Gastroesophageal sphincter (tissue), 4 donors: Measurements from ENCODE around the gene PCSK5. TPM values are rescaled to one million over a fixed set of nuclear protein-coding genes. Genes with fewer than 3 reads are reported as not detected.

Experiments used
- ATAC-seq: fragments of 150-250 bp; one replicate; pipeline ENCODE4 v1.9.1; 2016; ENCODE audit warnings: mild to moderate bottlenecking, moderate library complexity
- H3K27ac ChIP-seq, 4 donors: fragments of 200-600 bp; sonication (generic) in 3 of 4; 1 replicate in 3 of 4; 2 replicates in 1 of 4; pipeline ENCODE4 v1.5.1; 2016 to 2019
- H3K27me3 ChIP-seq: fragments of 200-600 bp; sonication (generic); one replicate; pipeline ENCODE4 v1.5.1; 2019
- H3K36me3 ChIP-seq, 2 donors: fragments of 200-600 bp; sonication (generic); one replicate each; pipeline ENCODE4 v1.5.1; 2019; ENCODE audit warnings: control low read depth in 1 of 2
- H3K4me1 ChIP-seq, 3 donors: fragments of 200-600 bp; sonication (generic); 1 replicate in 2 of 3; 2 replicates in 1 of 3; pipeline ENCODE4 v1.5.1; 2016 to 2019; ENCODE audit warnings: control low read depth in 2 of 3
- H3K4me3 ChIP-seq, 2 donors: fragments of 200-600 bp; sonication (generic); one replicate each; pipeline ENCODE4 v1.5.1; 2019; ENCODE audit warnings: mild to moderate bottlenecking in 1 of 2, moderate library complexity in 1 of 2
- H3K9me3 ChIP-seq, 3 donors: fragments of 200-600 bp; sonication (generic); one replicate each; pipeline ENCODE4 v1.5.1; 2017 to 2019; ENCODE audit warnings: control low read depth in 2 of 3
- CTCF ChIP-seq, 4 experiments: fragments of 200-600 bp in 2 of 4; fragments of 450-650 bp in 2 of 4; sonication (generic) in 1 of 4; IDR thresholded peaks; one replicate each; pipeline ENCODE4 v1.5.1; 2017 to 2019; ENCODE audit warnings: antibody characterized with exemption in 4 of 4, mild to moderate bottlenecking in 2 of 4, moderate library complexity in 2 of 4
- EP300 ChIP-seq: sonication (generic); formaldehyde crosslinking; IDR thresholded peaks from one replicate; pipeline ENCODE4 v1.6.1; 2017; ENCODE audit warnings: antibody characterized with exemption, mild to moderate bottlenecking
- POLR2A ChIP-seq, 2 donors: fragments of 450-650 bp; IDR thresholded peaks; one replicate each; pipeline ENCODE4 v1.6.1; 2017; ENCODE audit warnings: antibody characterized with exemption in 2 of 2, mild to moderate bottlenecking in 2 of 2, moderate library complexity in 1 of 2
- POLR2AphosphoS5 ChIP-seq: sonication (generic); formaldehyde crosslinking; IDR thresholded peaks from one replicate; pipeline ENCODE4 v1.6.1; 2017; ENCODE audit warnings: antibody characterized with exemption
- WGBS, 2 donors: methylation state at CpG; one replicate each; pipeline ENCODE4 v1.1.5; 2018; ENCODE audit warnings: low coverage in 1 of 2; 5-methylcytosine and 5-hydroxymethylcytosine counted together
- total RNA-seq, 4 donors: library from RNA; depleted of rRNA; stranded (reverse); fragments of >200 nt; gene quantifications; one replicate each; pipeline ENCODE4 v1.1.0, GENCODE V29; 2016

The PCSK5 gene
- total RNA-seq, 4 donors from 2014 or later, result 20.1 to 37.3 (median 28.1) TPM

DNA sequence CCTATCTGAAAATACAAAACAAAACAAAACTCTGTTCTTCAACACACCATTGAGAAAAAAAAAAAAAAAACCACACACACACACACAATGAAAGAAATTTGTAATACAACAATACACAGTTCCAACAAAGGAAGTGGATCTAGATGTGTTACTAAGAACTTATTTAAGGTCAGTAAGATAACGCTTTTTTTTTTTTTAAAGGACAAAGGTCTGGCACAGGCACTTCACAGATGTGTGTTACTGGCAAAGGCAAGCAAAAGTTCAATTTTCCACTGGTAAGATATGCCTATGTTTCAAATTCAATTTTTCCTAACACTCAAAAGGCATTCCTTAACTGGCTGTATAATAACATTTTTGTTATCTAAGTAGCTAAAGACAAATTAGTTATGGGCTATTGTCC is 500.2 kb downstream of the PCSK5 start:
- Histone ChIP-seq H3K27ac (no peak overlapping the region), H3K4me3 (no peak overlapping the region), H3K9me3 (no peaks in the 10 kb centered on the region), H3K36me3 (peaks cover 6 to 41% of the 10 kb centered on the region in 2 donors), H3K27me3 (no peaks in the 10 kb centered on the region), H3K4me1 (peaks cover 2 to 33% (median 4%) of the 10 kb centered on the region in 3 donors)
- no peak for ATAC-seq
- no peak for TF ChIP-seq CTCF (IDR thresholded peaks at IDR 0.05)
- no peak for TF ChIP-seq EP300
- TF ChIP-seq POLR2AphosphoS5, result no peak
- 32 to 64% methylated on average over 1 of the region's 1 CpG for WGBS, 2 donors

GRCh38 chr9:76394195-76394959 is 503.9 kb downstream of the PCSK5 start, which contains the start of gene RFK:
Gene RFK (minus strand): TSS chr9:76394426. CDS start chr9:76394171, 255 bp downstream.
- H3K4me1 ChIP-seq, result peaks cover 2 to 35% (median 4%) of the 10 kb centered on the region in 3 donors
- WGBS, 2 donors, result 0% methylated on average over 14 to 17 of the region's 81 CpGs
- H3K36me3 ChIP-seq, result peaks cover 0 to 11% of the 10 kb centered on the region in 2 donors
- peak; percentile 94 for ATAC-seq
- peak within 1 kb of the TSS; percentile 85 to 97 for H3K4me3 ChIP-seq
- TF ChIP-seq CTCF (IDR thresholded peaks at IDR 0.05) (peak in 3 of 4 experiments; percentile 45 to 69 (median 53)), POLR2A (IDR thresholded peaks at IDR 0.05) (peak; percentile 78 to 82), POLR2AphosphoS5 (peak; percentile 68), EP300 (no peak)
- peak within 1 kb of the TSS; percentile 95 to 99 (median 97) for H3K27ac ChIP-seq
- H3K9me3 ChIP-seq, result no peaks in the 10 kb centered on the region
- no peaks in the 10 kb centered on the region for H3K27me3 ChIP-seq

DNA sequence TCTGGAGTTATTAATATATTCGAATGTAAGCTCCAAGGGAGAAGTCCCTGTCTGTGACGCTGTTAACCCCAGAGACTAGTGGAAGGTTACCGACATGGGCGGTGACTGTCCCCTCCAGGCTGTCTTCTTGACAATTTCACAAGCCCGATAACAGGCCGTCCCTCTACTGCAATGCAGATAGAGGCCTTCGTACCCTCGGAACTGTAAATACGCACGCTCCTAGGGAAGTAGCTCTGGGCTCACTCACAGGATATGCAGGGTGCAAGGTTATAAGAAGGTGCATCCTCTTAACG is 504.4 kb downstream of the PCSK5 start:
- Histone ChIP-seq H3K4me3 (peak overlapping the region; percentile 85 to 97), H3K4me1 (peaks cover 2 to 35% (median 4%) of the 10 kb centered on the region in 3 donors), H3K27me3 (no peaks in the 10 kb centered on the region), H3K36me3 (peaks cover 0 to 8% of the 10 kb centered on the region in 2 donors), H3K27ac (peak overlapping the region; percentile 95 to 99 (median 97)), H3K9me3 (no peaks in the 10 kb centered on the region)
- 0% methylated on average over 10 of the region's 11 CpGs for WGBS, 2 donors
- ATAC-seq, result peak; percentile 46
- TF ChIP-seq CTCF (IDR thresholded peaks at IDR 0.05) (no peak), POLR2AphosphoS5 (no peak), POLR2A (IDR thresholded peaks at IDR 0.05) (no peak), EP300 (no peak)

- Histone ChIP-seq H3K4me1 (peaks cover 2 to 35% (median 4%) of the 10 kb centered on the region in 3 donors), H3K4me3 (peak overlapping the region; percentile 85 to 97), H3K9me3 (no peaks in the 10 kb centered on the region), H3K27me3 (no peaks in the 10 kb centered on the region), H3K27ac (peak overlapping the region; percentile 95 to 99 (median 97)), H3K36me3 (peaks cover 0 to 8% of the 10 kb centered on the region in 2 donors)
- no peak for ATAC-seq
- TF ChIP-seq EP300, result no peak
- no peak for TF ChIP-seq CTCF (IDR thresholded peaks at IDR 0.05)
- TF ChIP-seq POLR2A (IDR thresholded peaks at IDR 0.05), result no peak
- TF ChIP-seq POLR2AphosphoS5, result no peak
- 62 to 96% methylated on average over 3 of the region's 10 CpGs for WGBS, 2 donors
Observed at GRCh38 chr9:76395381-76395780, 504.9 kb downstream of the PCSK5 start.

GRCh38 chr9:76396144-76396543 is 505.7 kb downstream of the PCSK5 start:
- Histone ChIP-seq H3K36me3 (peaks cover 0 to 8% of the 10 kb centered on the region in 2 donors), H3K27ac (no peak overlapping the region), H3K9me3 (no peaks in the 10 kb centered on the region), H3K27me3 (no peaks in the 10 kb centered on the region), H3K4me3 (no peak overlapping the region), H3K4me1 (peaks cover 2 to 31% (median 4%) of the 10 kb centered on the region in 3 donors)
- ATAC-seq, result no peak
- 60 to 81% methylated on average over 1 to 5 of the region's 6 CpGs for WGBS, 2 donors
- no peak for TF ChIP-seq CTCF (IDR thresholded peaks at IDR 0.05)
